GM21825 (cell line): ENCODE results near the gene JMJD8.
A peak's percentile ranks its signal among the peaks of the same experiment; 100 is the strongest.

ENCODE experiments used
- ATAC-seq: cut with Tn5 transposase; IDR thresholded peaks from one replicate; pipeline ENCODE4 v1.9.1; 2021; ENCODE audit warnings: mild to moderate bottlenecking, moderate library complexity; ENCODE audit not compliant: unreplicated experiment

JMJD8 gene

DNA sequence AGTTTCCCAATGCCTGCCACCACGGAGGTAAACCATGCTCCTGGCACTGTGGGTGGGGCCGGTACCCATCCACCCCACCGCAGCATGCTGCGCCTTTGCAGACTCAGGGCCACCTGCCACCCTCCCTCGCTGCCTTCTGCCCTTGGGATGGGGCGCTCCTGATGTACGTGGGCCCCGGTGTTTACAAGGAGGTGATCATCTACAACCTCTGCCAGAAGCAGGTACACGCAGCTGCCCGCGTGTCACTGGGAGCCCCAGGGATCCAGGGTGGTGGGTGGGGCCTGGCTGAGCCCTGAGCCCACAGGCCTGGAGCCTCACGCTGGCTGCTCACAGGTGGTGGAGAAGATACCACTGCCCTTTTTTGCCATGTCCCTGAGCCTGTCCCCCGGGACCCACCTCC lies 17.6 kb downstream of the JMJD8 start:
- no peak for ATAC-seq

GRCh38 chr16:662597-662996 lies 21.5 kb downstream of the JMJD8 start:
- no peak for ATAC-seq

DNA sequence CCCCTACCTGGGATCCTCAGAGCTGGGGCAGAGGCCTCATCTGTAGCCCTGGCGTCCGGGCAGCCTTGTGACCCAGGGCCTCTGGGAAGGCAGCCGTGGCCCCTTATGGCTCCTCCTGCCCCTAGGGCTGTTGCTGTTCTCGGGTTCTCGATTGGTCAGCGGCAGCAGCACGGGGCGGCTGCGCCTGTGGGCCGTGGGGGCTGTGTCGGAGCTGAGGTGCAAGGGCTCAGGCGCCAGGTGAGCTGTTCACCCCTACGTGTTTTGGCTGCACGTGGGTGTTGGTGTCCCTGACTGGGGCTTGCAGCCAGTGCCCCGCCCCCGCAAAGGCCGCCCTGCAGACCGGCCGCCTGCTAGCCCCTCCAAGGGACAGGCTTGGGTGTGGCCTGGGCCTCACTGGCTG lies 22.0 kb downstream of the JMJD8 start:
- ATAC-seq, result no peak

DNA sequence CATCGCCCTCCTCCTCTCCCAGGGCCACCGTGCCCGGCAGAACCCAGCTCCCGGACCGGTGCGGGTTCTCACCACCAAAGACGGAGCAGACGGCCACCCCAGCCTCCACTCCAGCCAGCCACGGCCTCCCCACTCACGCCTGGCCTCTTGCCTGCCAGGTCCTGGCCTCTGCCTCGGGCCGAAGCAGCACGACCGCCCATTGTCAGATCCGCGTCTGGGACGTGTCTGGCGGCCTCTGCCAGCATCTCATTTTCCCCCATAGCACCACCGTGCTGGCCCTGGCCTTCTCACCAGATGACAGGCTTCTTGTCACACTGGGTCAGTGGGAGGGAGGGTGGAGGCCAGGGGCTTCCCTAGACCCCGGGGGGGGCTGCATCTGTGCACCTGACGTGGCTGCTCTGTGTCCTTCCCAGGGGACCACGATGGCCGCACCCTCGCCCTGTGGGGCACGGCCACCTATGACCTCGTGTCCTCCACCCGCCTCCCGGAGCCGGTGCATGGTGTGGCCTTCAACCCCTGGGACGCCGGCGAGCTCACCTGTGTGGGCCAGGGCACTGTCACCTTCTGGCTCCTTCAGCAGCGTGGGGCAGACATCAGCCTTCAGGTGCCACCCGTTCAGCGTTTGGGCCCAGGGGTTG lies 22.8 kb downstream of the JMJD8 start:
- ATAC-seq, result no peak

DNA sequence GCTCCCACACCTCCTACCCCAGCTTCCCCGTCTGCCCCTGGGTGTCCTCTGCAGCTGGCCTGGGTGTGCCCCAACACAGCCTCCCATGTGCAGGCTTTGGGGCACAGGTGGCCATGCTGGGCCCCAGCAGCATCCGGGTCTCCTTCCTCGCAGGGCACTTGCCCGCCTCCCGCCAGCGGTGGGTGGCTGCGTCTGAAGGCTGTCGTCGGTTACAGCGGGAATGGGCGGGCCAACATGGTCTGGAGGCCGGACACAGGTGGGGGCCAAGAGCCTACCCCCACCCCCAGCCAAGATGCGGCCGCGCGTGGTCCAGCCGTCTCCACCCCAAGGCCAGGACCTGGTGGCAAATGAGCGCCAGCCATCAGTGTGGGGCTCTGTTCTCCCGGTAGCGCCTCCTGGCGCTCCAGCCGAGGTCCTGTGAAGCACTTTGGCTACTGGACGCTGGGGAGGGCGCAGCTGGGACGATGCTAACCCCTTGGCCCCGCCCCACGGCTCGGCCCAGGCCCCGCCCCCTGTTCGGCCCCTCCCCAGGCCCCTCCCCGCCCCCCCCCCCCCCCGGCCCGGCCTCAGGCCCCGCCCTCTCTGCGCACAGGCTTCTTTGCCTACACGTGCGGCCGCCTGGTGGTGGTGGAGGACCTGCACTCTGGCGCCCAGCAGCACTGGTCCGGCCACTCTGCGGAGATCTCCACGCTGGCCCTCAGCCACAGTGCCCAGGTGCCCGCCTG lies 23.5 kb downstream of the JMJD8 start:
- ATAC-seq, result peak; percentile 27

DNA sequence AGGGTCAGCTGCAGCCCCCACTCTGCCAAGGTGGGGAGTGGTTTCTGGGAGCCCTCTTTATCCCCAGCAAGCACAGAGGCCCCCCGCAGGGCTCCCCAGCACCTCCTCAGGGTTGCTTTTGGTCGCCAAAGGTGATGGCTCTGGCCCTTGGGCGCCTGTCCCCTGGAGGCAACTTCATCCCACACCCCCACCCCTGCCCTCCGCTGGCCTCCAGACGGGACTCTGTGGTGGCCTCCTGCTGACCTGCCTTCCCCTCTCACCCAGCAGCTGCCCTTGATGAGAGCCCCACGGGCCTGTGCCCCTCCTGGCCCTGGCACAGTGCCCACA lies 24.0 kb downstream of the JMJD8 start:
- no peak for ATAC-seq

DNA sequence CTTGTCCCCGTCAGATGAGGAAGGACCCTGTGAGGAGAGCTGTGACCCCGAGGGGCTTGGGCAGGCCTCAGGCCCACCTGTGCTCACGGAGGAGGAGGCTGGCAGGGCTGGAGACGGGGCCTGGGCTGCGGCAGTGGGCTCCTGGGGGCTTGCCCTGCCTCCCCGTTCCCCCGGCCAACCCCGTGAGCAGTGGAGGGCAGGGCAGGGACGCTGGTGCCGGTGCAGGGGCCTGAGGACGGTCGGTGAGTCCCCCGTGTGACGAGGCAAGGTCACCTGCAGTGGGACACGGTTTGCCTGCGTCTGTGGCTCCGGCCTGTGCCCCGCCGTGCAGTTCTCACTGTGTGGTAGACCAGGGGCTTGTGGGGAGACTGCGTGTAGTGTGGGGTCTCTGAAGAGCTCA lies 24.5 kb downstream of the JMJD8 start:
- ATAC-seq, result no peak

- no peak for ATAC-seq
These were observed 25.2 kb downstream of the JMJD8 start for GRCh38 chr16:658679-659571.

GRCh38 chr16:657487-657886 lies 26.6 kb downstream of the JMJD8 start:
- no peak for ATAC-seq

DNA sequence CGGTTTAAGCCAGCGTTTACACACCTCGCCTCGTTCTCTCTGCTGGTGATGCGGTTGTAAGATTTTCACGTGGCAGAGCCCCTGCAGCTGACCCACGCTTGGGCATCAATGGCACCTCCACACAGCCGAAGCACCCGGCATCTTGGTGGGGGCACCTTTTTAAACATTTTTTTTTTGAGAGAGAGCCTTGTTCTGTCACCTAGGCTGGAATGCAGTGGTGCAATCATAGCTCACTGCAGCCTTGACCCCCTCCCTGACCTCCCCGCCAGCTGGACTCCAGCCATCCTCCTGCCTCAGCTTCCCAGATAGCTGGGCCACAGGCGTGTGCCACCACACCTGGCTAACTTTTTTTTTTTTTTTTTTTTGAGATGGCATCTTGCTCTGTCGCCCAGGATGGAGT lies 30.1 kb downstream of the JMJD8 start:
- no peak for ATAC-seq

- no peak for ATAC-seq
These were observed 31.5 kb downstream of the JMJD8 start for GRCh38 chr16:652454-653305.

DNA sequence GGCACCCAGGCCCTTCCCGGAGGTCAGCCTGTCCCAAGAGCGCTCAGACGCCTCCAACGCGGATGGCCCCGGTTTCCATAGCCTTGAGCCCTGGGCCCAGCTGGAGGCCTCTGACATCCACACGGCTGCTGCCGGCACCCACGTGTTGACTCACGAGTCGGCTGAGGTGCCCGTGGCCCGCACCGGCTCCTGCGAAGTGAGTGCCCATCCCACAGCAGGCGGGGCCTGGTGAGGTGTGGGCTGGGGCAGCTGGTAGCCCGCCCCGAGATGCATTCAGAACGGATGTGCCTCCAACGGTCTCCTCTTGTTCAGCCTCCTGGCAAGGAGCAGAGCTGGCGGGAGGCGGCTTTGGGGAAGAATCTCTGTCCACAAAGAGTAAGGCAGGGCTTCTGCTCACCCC lies 32.3 kb downstream of the JMJD8 start:
- no peak for ATAC-seq

DNA sequence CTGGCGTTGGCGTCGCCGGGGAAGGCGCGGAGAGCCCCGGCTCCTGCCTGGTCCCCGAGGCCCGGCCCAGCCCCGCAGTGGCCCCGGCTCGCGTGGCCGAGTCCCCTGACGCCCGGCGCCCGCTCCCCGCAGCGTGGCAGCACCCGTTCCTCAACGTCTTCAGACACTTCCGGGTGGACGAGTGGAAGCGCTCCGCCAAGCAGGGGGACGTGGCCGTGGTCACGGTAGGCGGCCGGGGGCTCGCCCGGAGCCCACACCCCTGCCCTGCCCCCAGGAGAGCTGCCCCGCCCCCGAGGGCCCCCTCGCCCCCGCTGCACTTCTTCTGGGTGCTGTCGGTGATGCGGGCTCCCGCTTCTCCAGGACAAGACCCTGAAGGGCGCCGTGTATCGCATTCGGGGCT lies 34.5 kb downstream of the JMJD8 start:
- no peak for ATAC-seq

GRCh38 chr16:648781-649589 lies 35.1 kb downstream of the JMJD8 start, which contains the start of gene WDR90:
TSS of gene WDR90 (plus strand) at chr16:649365. CDS start at chr16:649417, 52 bp downstream.
- ATAC-seq, result peak; percentile 58

GRCh38 chr16:648071-648780 lies 35.9 kb downstream of the JMJD8 start:
- ATAC-seq, result no peak

GRCh38 chr16:647173-647902 lies 36.8 kb downstream of the JMJD8 start:
- ATAC-seq, result no peak

DNA sequence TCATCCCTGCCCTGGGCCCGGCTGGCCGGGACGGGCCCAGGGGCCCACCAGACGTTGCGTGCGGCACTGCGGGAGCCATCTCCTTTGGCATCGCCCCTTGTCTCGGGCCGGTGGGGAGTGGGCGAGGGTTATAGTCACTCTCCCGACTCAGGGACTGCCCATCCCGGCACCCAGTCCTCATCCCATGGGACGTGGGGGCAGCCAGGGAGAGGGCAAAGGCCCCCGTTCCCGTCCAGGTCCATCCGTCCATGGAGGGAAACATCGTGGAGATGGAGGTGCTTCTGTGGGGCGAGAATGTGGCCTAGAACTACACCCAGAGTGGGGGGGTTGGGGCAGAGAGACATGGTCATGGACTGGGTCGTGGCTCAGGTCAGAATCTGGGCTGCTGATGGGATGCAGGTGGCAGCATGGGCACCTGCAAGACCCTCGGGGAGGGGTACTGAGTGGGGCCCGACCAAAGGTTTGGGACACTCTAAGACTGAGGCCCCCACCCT lies 37.4 kb downstream of the JMJD8 start:
- no peak for ATAC-seq

DNA sequence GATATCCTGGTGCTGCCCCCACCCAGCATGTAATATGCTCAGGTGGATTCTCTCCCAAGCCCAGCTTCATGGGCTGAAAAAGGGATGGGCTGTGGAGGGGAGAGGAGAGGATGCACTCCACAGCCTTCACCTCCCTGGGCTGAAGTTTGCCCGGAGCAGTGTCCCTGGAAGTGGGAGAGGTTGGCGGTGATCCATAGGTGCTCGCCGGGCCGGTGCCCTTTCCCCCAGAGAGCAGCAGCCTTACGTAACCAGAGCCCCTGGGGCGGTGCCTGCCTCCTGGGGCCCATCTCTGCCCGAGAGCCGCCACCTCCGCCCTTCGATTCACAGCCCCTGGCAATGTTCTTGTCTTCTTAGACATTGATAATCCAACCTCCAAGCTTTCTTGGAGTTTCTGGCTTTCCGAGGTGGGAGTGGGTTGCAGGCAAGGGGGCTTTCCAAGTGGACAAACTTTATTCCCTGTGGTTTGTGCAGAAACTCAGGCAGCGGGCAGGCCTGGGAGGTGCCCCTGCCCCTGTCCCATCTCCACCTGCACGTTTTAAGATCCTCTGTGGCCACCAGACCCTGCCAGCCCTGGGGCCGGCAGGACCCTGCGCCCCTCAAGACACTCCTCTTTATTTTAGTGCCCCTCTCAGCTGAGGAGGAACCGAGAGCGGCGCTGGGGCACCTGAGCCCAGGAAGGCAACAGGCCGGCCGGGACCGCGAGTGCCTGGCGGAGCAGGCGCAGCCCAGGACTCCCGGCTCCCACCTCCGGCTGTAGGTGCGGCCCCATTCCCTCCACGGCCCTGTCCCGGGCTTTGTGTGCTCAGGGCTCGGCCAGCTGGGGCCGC lies 38.1 kb downstream of the JMJD8 start:
- ATAC-seq, result no peak
